ENCODE measurements around the gene MET. TPM values are rescaled to one million over a fixed set of nuclear protein-coding genes. Genes with fewer than 3 reads are reported as not detected.
"Not testable (repeated sequence)": the region's sequence is repeated elsewhere in the genome, so short reads cannot be mapped to it uniquely, and the experiment has no call there.

MET gene
- total RNA-seq, 2 donors from 2014 or later, result 0.88 TPM; not detected in 1

DNA sequence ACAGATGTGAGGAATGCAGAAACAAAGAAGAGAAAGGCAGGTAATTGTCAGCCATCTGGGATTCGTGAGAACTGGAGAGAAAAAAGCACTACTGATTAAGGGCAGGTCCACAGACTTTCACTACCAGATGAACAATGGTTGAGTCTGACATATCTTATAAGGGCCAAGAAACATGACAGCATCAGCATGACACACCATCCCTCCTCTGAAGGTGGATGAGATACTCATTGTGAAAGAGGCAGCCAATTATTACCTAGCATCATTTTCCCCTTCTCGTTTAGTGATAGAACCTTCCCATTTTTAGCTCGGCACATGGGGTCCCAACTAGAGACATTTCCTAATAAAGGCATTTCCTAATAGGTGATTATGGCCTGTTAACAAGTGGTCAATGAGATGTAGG, 19.2 kb upstream of the MET start:
- no peak overlapping the region for H3K27ac Mint-ChIP-seq
- H3K36me3 Mint-ChIP-seq, result no peaks in the 10 kb centered on the region
- DNase-seq (ENCODE audit: low spot score in 2 of 2), result no peak
- H3K9me3 Mint-ChIP-seq, result no peaks in the 10 kb centered on the region
- peak; percentile 51 to 84 for ATAC-seq

DNA sequence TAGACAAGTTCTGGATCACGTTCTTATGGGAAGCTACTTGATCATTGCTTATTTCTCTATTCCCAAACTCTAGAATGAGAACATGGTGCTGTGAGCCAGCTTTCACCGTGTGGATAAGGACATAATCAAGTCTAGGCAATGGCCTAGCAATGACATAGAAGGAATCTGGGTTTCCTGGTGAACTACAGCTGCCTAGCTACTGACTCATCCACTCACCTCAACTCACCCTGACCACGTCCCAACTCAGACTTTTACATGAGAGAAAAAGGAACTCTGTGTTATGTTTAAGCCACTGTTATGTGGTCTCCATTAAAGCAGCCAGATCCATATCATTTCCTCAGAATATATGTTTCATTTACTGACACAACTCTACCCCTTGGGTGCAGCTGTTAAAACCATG, 18.8 kb upstream of the MET start:
- ATAC-seq, result peak; percentile 60 to 84
- no peaks in the 10 kb centered on the region for H3K36me3 Mint-ChIP-seq
- no peak overlapping the region for H3K27ac Mint-ChIP-seq

GRCh38 chr7:116653646-116654045, 18.4 kb upstream of the MET start:
- DNase-seq (ENCODE audit: low spot score in 2 of 2) (no peak), ATAC-seq (no peak)
- H3K36me3 Mint-ChIP-seq, result no peaks in the 10 kb centered on the region
- no peaks in the 10 kb centered on the region for H3K9me3 Mint-ChIP-seq
- H3K27ac Mint-ChIP-seq, result no peak overlapping the region

More for the DNA sequence above, 18.8 kb upstream of the MET start:
- H3K9me3 Mint-ChIP-seq, result no peaks in the 10 kb centered on the region
- DNase-seq (ENCODE audit: low spot score in 2 of 2), result no peak

GRCh38 chr7:116659248-116659647, 12.7 kb upstream of the MET start:
- H3K27ac Mint-ChIP-seq; DNase-seq (ENCODE audit: low spot score in 2 of 2); H3K36me3 Mint-ChIP-seq; H3K9me3 Mint-ChIP-seq; ATAC-seq: not testable (repeated sequence)

DNA sequence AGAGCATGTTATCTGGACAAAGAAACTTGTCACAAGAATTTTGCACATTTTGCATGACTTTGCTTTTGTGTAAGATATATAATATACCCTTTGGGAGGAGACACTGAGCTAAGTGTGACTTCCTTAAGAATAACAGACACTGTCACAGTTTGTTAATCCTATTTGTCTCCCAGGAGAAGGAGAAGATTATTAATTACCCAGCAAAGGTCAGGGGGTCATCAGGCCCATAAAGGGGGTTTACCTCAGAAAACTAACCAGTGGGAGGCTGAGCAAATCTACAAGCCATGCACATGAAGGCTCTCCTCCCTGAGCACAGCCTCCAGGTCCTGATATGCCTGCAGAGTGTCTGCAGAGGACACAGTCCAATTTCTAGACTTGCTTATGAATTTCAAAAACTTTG, 10.1 kb upstream of the MET start:
- H3K9me3 Mint-ChIP-seq, result no peaks in the 10 kb centered on the region

DNA sequence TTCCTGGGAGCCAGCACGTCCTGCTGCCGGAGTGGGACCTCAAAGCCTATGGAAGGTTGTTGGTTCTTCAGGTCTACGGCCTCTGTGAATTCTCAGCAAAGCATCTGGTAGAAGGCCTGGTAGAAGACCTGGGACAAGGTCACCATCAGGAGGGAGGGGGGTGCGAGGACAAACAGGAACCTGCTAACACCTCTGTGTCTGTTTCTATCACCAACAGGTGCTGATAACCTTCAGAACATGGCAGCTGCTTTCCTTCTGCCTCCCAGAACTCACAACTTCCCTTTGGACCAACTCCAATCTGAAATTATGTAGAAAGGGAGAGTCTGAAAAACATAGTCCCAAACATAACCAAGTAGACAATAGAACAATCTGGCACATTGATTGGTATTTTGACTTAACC, 8.3 kb upstream of the MET start:
- H3K9me3 Mint-ChIP-seq, result no peaks in the 10 kb centered on the region
- DNase-seq (ENCODE audit: low spot score in 2 of 2) (no peak), ATAC-seq (no peak)
- peaks cover 0 to 6% of the 10 kb centered on the region in 2 donors for H3K36me3 Mint-ChIP-seq
- H3K27ac Mint-ChIP-seq, result no peak overlapping the region

More for the DNA sequence above, 10.1 kb upstream of the MET start:
- ATAC-seq (no peak), DNase-seq (ENCODE audit: low spot score in 2 of 2) (no peak)
- H3K27ac Mint-ChIP-seq, result no peak overlapping the region
- H3K36me3 Mint-ChIP-seq, result peaks cover 0 to 6% of the 10 kb centered on the region in 2 donors

DNA sequence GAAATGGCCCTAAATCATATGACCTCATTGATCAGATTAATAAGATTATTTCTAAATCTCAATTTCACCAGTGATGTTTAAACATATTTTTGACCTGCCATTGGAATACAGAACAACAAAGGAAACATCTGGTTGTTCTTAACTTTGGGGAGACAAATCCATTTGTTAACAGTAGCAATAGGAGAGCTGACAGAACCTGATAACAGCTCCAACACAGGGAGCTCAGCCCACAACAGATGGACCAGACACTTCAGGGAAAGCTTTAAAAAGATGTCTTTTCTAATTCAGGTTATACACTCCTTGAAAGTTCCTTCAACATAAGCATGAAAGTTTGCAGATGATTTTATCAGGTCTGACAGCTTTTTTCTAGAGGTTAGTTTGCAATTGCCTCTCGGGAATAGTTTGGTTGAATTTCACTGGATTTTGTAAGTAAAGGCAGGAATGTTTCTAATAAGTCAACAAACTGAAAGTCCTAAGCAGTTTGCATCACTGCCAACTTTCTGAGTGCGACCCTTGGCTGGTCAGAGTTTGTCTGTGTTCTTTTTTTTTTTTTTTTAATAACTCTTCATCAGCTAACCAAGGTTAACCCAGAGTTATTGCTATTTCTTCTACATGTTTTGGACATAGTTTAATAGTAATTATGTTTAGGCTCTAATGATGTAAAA, 6.5 kb upstream of the MET start:
- ATAC-seq (no peak), DNase-seq (ENCODE audit: low spot score in 2 of 2) (no peak)
- Mint-ChIP-seq H3K9me3 (no peaks in the 10 kb centered on the region), H3K27ac (no peak overlapping the region), H3K36me3 (no peaks in the 10 kb centered on the region)

GRCh38 chr7:116669769-116670168, 2.2 kb upstream of the MET start:
- no peak for ATAC-seq
- H3K9me3 Mint-ChIP-seq, result no peaks in the 10 kb centered on the region
- DNase-seq (ENCODE audit: low spot score in 2 of 2), result no peak
- no peaks in the 10 kb centered on the region for H3K36me3 Mint-ChIP-seq
- H3K27ac Mint-ChIP-seq, result no peak overlapping the region

- ATAC-seq, result no peak
- H3K27ac Mint-ChIP-seq, result no peak overlapping the region
- no peak for DNase-seq (ENCODE audit: low spot score in 2 of 2)
- no peaks in the 10 kb centered on the region for H3K36me3 Mint-ChIP-seq
- H3K9me3 Mint-ChIP-seq, result no peaks in the 10 kb centered on the region
These were observed 1.5 kb upstream of the MET start for GRCh38 chr7:116670409-116671015.

- Mint-ChIP-seq H3K36me3 (no peaks in the 10 kb centered on the region), H3K9me3 (no peaks in the 10 kb centered on the region), H3K27ac (no peak overlapping the region)
- DNase-seq (ENCODE audit: low spot score in 2 of 2) (no peak), ATAC-seq (no peak)
These were observed 885 bp upstream of the MET start for GRCh38 chr7:116671111-116671510.

GRCh38 chr7:116672596-116673456, 830 bp downstream of the MET start:
- Mint-ChIP-seq H3K36me3 (no peaks in the 10 kb centered on the region), H3K27ac (no peak overlapping the region), H3K9me3 (no peaks in the 10 kb centered on the region)
- DNase-seq (ENCODE audit: low spot score in 2 of 2), result no peak
- no peak for ATAC-seq

GRCh38 chr7:116673457-116673865, 1.5 kb downstream of the MET start:
- no peak for ATAC-seq
- Mint-ChIP-seq H3K27ac (no peak overlapping the region), H3K9me3 (no peaks in the 10 kb centered on the region), H3K36me3 (no peaks in the 10 kb centered on the region)
- no peak for DNase-seq (ENCODE audit: low spot score in 2 of 2)

GRCh38 chr7:116674508-116675173, 2.6 kb downstream of the MET start:
- Mint-ChIP-seq H3K9me3 (no peaks in the 10 kb centered on the region), H3K27ac (no peak overlapping the region), H3K36me3 (no peaks in the 10 kb centered on the region)
- ATAC-seq (peak in 1 of 2 donors; percentile 47), DNase-seq (ENCODE audit: low spot score in 2 of 2) (no peak)

- Mint-ChIP-seq H3K27ac (no peak overlapping the region), H3K36me3 (no peaks in the 10 kb centered on the region), H3K9me3 (no peaks in the 10 kb centered on the region)
- ATAC-seq (no peak), DNase-seq (ENCODE audit: low spot score in 2 of 2) (no peak)
These were observed 3.9 kb downstream of the MET start for GRCh38 chr7:116675812-116676355.

DNA sequence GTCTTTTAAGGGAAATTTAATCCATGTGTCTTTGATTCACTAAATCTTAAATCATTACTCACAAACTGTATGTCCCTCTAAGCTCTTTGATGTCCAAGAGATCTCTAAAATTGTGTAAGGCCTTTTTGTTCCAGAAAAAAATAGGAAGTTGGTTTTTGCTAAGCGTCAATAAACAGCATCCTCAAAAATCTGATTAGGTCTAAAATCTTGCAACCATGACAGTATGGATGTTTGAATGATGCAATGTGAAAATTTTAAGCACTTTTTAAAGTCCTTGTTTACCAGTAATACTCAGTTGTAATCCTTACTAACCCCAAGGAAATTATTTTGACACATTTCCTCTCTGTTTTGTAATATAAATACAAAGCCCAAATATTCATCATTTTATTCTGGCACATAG, 6.8 kb downstream of the MET start:
- no peaks in the 10 kb centered on the region for H3K36me3 Mint-ChIP-seq

DNA sequence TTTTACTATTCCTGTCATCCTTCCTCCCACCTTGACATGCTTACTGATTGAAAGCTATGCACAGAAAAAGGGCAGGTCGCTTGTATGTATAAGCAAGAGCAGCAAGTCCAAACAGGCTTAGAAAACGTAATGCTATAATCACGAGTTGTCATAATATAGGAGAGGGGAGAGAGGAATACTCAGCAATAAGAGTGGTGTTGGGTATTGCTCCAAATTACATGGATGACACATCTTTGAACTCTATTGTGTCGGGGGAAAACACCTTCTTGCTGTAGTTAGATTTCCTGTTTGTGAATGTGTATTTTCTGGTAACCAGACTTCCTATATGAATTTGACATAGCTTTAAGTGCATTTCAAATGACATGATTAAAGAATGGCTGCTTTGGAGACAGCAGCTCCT, 7.5 kb downstream of the MET start:
- ATAC-seq, result peak; percentile 31 to 98
- no peaks in the 10 kb centered on the region for H3K36me3 Mint-ChIP-seq
- no peak overlapping the region for H3K27ac Mint-ChIP-seq
- DNase-seq (ENCODE audit: low spot score in 2 of 2), result no peak
- peaks cover 8 to 13% of the 10 kb centered on the region in 2 donors for H3K9me3 Mint-ChIP-seq

More for the DNA sequence above, 6.8 kb downstream of the MET start:
- DNase-seq (ENCODE audit: low spot score in 2 of 2) (no peak), ATAC-seq (no peak)
- peaks cover 1 to 5% of the 10 kb centered on the region in 2 donors for H3K9me3 Mint-ChIP-seq
- no peak overlapping the region for H3K27ac Mint-ChIP-seq

DNA sequence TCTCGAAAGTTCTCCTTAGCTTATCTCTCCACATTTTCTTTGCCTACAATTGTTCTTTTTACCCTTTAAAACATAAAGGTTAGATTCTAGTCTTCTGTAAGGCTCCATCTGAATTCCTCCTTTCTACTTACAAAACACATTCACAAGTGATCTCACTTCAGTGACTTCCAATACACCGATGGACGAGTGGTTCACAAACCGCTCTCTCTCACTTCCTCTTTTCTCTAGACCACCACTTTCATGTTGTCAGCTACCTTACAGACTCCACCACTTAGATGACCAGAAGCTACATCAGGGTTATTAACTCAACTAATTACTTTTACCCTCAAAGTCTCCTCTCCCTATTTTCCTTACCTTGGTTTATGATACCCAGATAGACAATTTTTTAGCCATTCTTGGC, 11.8 kb downstream of the MET start:
- DNase-seq (ENCODE audit: low spot score in 2 of 2) (no peak), ATAC-seq (no peak)
- Mint-ChIP-seq H3K36me3 (no peaks in the 10 kb centered on the region), H3K9me3 (peaks cover 8 to 13% of the 10 kb centered on the region in 2 donors), H3K27ac (no peak overlapping the region)
